Right ventricle myocardium inferior (tissue), 1 donor: ENCODE data around the gene C1QTNF7. TPM values are rescaled to one million over a fixed set of nuclear protein-coding genes. Genes with fewer than 3 reads are reported as not detected.
A peak's percentile ranks its signal among the peaks of the same experiment; 100 is the strongest.

Source experiments
- ATAC-seq: fragments of 200-7000 bp; cut with Tn5 transposase; one replicate; pipeline ENCODE4 v1.9.1; 2020; ENCODE audit warnings: mild to moderate bottlenecking, moderate library complexity
- DNase-seq: peaks from one replicate; pipeline ENCODE4 v3.0.0; 2021; ENCODE audit errors: missing footprints
- intact Hi-C: fragments of 100-400 bp; cut with DNase I; formaldehyde crosslinking; loops from one replicate; pipeline ENCODE4 v1.11.0; 2022
- total RNA-seq: library from RNA; stranded (reverse); fragmentation: NEBNext Ultra II Directional; extraction: Animal tissue kit (Norgen Biotek cat#: 25700); gene quantifications from one replicate; pipeline ENCODE4 v1.2.1, GENCODE V29; 2021
- donor health status: DM: no; HTN: yes; CAD: no; lungs with severe emphysema.

Gene C1QTNF7
- total RNA-seq, 1 donor from 2014 or later = 1.7 TPM

DNA sequence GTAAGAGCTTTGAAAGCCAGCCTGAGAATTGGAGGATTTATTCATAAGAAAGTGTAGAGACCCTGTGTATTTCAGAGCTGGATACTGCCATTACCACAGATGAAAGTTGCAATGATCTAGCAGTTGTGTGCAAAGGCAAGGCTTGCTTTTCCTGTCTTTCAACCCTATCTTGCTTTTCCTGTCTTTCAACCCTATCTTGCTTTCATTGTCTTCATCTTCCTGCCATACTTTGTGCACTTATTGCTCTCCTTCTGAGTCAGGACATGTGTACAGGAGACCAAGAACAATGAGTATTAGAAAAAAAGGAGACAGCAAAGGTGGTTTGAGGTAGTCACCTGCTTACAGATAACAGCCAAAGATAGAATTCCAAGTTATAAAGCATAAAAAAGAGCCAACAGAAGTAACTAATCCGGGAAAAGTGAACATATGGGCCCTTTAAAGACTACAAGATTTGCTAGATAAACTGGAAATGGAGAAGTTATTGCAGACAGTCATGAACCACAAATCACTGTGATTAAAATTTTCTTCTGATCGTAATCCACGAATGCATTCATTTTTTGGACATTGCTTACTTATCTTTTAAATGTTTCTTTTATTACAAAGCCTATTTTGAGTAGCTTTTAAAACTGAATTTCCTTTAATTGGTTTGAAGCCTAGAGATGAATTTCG, 17.2 kb downstream of the C1QTNF7 start:
- DNase-seq (no peak), ATAC-seq (no peak)
- intact Hi-C loops = no loop called here

DNA sequence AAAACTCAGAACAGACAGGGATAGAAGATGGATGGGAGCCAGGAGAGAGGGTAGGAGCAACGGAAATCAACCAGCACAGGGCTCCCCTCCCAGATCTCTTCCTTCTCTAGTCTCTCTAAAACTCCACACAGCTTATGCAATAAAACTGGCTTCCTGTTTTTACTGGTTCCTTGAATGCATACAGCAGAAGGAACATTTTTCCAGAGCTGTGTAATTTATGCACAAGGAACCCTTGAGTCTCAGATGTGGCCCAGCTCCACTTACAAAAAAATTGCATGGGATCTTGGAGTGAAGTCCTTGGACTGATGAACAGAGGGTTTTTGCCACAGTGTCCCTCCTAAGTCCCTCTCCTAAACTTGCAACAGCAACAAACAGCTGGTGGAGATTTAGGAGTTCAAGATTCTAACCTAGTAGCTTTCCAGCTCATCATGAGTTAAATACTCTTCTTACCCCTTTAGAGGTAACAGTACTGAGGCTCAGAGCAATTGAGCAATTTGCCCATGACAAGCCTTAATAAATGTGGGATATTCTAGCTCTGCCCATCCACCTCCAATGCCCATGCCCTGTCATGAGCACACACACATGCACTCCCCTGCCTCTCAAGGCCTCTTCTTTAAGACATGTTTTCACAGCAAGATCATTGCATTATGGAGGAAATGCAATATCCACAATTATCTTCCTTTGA, 23.5 kb downstream of the C1QTNF7 start:
- ATAC-seq (peak; percentile 67), DNase-seq (no peak)
- intact Hi-C loops = no loop called here

DNA sequence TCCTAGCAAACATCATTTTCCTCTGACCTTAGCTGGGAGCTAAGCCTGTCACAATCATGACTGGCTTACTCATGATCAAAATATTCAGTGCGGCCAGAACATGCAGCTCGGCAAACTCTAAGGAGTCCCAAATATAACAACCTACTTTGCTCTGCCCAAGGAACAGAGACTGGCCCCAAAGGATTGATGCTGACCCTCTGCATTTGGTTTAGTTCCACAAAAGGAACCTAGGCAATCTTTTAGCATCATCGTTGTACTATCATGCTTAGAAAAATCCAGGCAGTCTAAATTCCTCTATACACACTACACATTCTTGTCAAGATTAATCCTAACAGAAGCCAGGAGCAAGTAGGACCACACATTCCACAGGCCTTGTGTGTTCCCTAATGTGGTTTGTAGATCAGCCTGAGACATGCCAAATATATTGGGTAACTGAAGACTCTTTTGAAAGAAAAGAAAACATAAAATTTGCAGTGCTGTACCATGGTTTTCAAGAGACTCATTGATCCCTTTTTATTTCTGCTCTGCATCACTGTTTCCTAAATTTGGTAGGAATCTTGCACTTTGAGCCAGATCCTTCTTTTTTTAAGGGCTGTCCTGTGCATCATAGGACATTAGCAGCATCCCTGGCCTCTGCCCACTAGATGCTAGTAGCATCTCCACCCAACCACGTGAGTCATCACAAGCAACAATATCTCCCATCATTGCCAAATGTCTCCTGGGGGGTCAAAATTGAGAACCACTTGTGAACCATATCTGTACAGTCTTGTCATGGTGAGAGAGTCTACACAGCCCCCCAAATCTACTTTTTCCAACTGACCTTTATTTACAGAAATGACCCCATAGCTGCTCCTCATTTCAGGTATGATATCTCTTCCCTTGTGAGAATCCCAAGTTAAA, 24.3 kb downstream of the C1QTNF7 start:
- ATAC-seq (peak; percentile 62), DNase-seq (no peak)
- intact Hi-C loops = no loop called here

DNA sequence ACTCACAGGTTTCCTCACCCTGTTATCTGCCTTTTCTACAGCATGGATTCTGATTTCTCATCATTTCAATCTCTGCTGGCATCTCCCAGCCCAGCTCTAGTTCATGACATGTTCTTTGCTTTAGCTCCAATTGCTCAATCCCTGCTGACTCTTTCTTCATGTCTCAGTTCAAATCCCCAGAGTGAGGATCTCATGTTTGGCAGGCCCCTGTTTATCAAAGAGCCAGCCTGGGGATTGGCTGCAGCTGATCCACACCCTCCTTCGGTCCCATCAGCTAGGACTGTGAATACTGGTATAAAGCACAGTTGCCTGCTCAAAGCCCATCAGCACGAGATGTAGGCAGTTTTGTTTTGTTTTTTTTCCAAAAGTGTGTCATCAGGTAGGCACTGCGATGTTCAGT, 27.5 kb downstream of the C1QTNF7 start:
- no peak for DNase-seq
- intact Hi-C loops = no loop called here
- ATAC-seq = peak; percentile 85

DNA sequence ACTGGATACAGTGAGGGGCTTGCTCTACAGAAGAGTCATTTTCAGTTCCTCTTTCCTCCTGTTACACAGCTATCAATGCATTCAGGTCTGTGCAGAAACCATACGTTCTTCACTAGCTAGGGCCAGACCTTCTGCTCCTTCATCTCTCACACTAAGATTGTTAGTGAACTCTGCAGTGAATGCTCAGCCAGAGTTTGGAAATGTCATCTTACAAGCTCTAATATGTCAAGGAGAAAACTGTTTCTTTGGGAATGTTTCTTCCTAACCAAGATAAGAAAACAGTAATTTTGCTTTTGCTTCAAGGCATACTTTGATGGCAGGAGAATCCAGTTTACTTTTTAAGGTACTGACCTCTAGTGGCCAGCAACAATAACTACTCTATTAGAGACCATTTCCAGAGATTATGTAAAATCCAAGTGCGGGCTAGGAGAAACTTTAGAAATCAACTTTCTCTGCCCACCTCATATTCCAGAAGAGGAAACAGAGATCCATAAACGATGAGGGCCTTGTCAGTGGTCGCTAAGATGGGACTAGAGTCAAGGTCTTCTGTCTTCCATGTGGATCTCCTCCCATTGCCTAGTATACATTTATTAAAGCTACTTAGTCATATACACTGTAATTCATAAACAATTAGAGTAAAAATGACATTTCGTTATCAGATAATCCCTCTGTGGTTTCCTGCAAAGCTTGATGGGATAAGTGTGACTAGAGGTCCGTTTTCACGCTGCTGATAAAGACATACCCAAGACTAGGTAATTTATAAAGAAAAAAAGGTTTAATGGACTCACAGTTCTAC, 29.8 kb downstream of the C1QTNF7 start:
- intact Hi-C loops = loop anchor here (2.0 kb wide), 1 partner anchor 219 kb away; no protein-coding TSS in a partner anchor
- ATAC-seq (peak; percentile 67), DNase-seq (no peak)

DNA sequence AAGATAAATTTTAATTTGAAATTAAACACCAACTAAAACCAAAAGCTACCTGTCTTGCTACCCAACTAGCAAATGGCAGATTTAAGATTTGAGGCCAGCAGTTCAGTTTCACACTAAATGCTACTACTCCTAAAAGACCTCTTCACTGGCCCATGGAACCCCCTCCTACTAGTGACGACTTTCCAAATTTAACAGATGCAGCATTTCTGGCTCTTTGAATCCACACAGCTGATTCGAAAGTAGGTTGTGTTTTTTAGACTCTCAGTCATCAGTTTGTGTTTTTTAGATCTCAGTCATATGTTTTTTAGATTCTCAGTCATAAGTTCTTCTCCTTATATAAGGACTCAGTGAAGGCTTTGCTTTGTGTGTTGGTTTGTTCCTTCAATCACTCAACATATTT, 30.8 kb downstream of the C1QTNF7 start:
- ATAC-seq (no peak), DNase-seq (no peak)
- intact Hi-C loops = no loop called here

DNA sequence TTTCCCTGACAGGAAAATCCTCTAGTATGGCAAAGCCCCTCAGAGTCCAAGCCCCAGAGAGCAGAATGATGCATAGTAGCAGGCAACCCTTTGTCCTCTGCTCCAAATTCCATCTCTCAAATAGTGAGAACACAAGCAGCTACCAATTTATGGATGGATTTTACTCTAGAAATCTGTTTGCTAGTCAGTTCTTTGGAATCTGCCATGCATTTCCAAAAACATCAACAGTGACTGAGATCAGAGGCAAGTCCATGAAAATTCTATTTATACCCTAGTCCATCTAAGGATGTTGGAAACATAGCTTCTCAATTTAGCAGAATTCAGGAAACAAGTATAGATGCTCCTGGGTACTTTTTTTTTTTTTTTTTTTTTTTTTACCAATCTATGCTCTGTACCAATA, 31.9 kb downstream of the C1QTNF7 start:
- no peak for DNase-seq
- no peak for ATAC-seq
- intact Hi-C loops = no loop called here

DNA sequence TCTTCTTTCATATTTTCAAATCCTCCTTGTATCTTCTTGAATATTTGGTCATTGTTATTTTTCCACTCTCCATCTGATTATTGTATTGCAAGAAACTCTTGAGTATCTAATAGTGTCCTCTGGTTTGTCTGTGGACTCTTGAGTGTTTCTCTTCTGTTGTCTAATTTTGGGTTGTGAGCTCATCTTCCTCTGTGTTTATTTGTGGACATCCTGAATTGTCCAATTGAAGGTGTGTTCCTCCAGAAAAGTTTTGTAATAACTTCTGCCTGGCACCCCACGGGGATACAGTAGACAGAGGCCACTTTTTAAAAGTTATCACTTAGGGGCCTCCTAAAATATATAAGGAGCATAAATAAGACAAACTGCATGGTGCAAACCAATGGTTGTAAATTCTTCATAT, 38.8 kb downstream of the C1QTNF7 start:
- intact Hi-C loops = no loop called here
- ATAC-seq (no peak), DNase-seq (no peak)

DNA sequence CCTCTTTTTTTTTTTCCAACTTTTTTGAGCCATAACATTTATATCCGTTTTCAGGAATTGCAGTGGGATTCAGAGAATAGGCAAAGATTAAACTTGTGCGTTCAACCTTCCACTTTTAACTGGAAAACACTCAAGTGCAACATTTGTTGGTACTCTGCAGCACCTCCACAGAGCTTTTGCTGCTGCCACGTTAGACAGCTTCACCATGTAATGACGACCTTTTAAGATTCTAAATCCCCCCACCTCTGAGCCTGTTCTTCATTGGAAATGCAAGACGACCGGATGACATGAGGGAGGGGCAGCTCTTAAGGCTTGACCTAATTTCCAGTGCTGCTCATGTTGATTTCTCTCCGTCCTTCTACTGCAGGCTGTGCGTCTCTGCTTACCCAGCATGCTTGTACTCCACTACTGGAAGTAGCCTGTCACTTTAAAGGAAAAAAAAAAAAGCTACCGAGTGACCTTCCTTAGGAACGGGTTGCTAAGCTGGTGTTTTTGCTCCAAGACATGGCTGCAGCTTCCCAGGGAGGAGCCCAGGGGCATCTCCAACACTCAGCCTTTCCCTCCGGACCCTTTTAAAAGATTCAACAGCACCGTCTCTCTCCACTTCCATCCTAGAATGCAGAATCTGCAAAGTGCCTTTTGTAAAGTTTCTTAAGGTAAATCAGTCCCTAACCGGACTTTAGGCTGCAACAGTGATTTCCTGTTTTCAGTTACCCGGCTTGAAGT, 41.7 kb downstream of the C1QTNF7 start, which contains the start of gene CC2D2A:
Gene CC2D2A, plus strand, starts transcription at position 481 of the 726 bp plus-strand sequence. CDS start 6,051 bp downstream, outside the sequence.
- intact Hi-C loops = no loop called here
- DNase-seq = no peak
- ATAC-seq = peak; percentile 86

DNA sequence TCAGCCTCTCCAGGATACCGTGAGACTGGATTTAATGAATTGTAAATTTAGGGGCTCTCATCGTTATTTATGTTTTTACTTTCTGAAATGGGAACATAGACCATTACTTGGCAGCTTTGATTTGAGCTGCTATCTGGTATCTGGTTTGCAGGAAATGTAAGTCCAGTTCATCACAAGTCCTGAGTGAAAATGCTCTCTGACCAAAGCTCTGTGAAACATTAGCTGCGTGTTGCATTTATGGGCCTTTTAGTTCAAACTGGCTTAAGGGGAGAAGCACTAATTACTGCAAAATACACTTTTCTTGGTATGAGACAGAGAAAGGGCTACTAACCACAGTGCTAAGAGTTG, 42.3 kb downstream of the C1QTNF7 start:
- ATAC-seq = no peak
- intact Hi-C loops = no loop called here

DNA sequence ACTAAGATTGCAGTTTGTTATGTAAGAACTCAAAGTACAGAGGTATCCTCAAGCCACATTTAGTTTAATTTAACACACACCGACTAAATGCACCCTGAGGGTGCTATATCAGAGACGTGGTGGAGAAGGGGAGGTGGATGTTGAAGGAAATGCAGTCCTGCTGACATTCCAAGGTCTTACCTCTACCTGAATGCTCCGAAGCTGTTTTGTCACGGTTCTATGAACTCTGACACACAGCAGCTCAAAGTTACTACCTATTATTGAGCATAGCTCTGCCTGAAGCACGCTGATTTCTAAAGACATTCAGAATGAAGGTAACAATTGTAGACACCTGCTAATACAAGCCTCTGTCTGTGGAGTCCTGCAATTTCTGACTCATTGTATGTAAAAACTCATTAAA, 48.6 kb downstream of the C1QTNF7 start:
- DNase-seq (no peak), ATAC-seq (no peak)
- intact Hi-C loops = loop anchor here (5.0 kb wide), 1 partner anchor 481 kb away; no protein-coding TSS in a partner anchor

More for the DNA sequence above, 42.3 kb downstream of the C1QTNF7 start:
- DNase-seq = no peak

DNA sequence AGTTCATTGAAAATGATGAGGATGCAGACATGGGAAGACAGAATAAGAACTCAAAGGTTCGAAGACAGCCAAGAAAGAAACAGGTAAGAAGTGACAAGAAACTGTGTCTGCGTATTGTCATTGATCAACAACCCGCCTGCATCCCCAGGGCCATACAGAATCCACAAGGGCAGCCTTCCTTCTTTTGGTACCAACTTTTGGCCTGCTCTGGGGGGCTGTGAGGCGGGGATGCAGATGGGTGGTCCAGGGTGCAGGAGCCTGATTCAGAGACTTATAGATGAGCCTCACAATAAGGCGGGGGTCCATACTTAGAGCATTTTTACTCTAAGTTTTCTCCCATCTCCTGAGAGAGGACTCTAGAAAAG, 50.9 kb downstream of the C1QTNF7 start:
- intact Hi-C loops = loop anchor here (2.0 to 5.0 kb wide), 2 partner anchors 172 to 479 kb away; no protein-coding TSS in a partner anchor
- ATAC-seq (no peak), DNase-seq (no peak)

DNA sequence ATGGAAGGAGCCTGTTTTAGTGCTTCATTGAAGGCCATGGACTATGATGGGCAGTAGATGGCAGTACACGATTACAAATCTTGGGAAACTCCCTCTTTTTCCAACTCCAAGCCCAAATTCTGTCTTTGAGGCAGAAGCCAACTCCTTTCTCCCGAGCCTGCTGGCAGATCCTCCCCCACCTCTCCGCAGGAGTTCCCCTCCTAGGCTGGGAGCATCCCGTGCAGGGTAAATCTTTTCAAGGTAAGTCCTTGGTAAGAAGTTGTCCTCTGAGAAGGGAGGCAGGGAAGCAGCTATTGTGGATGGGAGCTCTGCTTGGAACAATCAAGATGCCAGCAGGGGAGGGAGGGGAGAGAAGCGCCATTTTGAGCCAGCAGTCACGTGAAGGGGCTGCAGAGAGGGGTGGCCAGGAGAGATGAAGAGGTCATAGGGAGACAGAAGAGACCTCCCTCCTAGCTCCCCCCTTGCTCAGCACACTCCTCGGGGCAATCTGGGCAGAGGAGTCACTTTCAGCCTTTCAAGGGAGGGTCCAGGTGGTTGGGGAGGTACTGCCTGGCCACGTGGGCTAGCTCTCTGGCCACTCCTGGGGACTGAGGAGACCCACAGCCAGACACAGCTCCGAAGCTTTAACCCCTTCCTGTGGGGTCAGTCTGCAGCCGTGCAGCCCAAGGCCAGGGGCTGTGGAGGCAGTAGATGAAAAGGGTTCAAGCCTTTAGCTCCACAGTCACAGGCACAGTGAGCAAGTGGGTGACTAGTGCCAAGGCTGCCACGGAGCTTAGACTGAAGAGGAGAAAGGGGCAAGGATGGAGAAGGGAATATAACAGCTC, 51.5 kb downstream of the C1QTNF7 start:
- intact Hi-C loops = loop anchor here (2.0 to 5.0 kb wide), 2 partner anchors 172 to 478 kb away; no protein-coding TSS in a partner anchor
- DNase-seq = no peak

DNA sequence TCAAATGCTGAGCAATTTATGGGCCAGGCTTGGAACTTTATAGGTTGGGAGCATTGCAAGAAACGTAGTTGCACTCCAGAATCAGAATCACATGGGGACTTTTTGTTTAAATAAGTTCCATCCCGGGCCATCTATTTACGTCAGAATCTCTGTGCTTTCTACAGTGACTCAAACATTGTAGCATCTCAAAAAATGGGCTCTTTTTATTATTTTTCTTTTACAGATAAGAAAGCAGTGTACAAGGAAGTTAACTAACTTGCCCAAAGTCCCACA, 52.0 kb downstream of the C1QTNF7 start:
- no peak for DNase-seq
- intact Hi-C loops = loop anchor here (2.0 to 5.0 kb wide), 3 partner anchors 171 to 522 kb away; no protein-coding TSS in a partner anchor
- ATAC-seq = peak; percentile 45

More for the DNA sequence above, 51.5 kb downstream of the C1QTNF7 start:
- ATAC-seq = peak; percentile 82

DNA sequence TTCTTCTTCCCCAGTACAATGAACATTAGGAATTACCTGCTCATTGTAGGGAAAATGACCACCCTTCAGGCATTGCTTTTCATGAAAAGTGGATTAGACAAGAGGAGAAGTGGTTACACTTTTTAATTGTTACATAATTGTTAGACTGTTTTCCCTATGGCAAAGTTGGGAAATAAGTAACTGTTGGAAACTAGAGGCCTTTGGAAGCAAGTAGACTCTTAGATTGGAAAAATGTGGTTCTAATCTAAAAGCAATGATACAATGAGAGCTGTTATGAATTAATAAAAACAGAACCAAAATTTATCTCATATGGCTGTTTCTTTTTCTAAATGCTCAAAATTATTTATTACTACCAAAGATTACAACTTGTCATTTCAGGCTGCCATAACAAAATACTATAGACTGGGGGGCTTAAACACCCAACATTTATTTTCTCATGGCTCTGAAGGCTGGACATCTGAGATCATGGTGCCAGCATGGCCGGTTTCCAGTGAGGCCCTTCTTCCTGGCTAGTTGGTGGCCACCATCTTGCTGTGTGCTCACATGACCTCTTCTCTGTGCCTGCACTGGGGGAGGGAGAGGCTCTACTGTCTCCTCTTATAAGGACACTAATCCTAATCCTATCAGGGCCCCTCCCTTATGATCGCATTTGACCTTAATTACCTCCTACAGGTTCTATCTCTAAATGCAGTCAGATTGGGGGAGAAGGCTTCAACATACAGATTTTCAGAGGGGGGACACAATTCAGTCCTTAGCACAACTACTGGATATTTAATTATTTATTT, 54.3 kb downstream of the C1QTNF7 start:
- no peak for DNase-seq
- intact Hi-C loops = loop anchor here (5.0 kb wide), 1 partner anchor 520 kb away; no protein-coding TSS in a partner anchor
- no peak for ATAC-seq

DNA sequence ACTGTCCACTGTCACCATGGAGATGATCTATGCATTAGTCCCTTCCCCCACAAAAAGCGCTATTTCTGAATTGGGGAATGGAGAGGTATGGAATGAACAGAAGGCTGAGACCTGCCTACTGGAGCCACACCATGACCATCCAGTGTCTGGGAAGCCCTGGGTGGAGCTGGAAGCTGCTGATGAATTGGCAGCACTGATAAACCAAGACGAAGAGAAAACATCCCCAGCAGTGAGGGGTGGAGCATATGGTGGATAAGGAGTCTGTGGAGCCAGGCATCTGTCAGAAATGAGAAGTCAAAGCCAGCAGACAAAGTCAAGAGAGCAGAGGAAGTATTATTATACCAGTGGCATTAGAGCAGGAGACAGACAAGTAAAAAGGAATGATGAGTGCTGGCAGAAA, 55.0 kb downstream of the C1QTNF7 start:
- intact Hi-C loops = loop anchor here (5.0 kb wide), 1 partner anchor 519 kb away; no protein-coding TSS in a partner anchor
- no peak for ATAC-seq
- DNase-seq = no peak
